EL (cell line): ENCODE measurements around the gene GSC2.
"Not testable (repeated sequence)": the region's sequence is repeated elsewhere in the genome, so short reads cannot be mapped to it uniquely, and the experiment has no call there.

Experiments used
- DNase-seq: peaks from one replicate; pipeline ENCODE4 v3.0.0-alpha.2; 2016

Gene GSC2

GRCh38 chr22:19177164-19178064, 27.3 kb upstream of the GSC2 start:
- no peak for DNase-seq

- DNase-seq: no peak
Observed at GRCh38 chr22:19176732-19177131, 26.6 kb upstream of the GSC2 start.

- DNase-seq: no peak
Observed at GRCh38 chr22:19176175-19176643, 26.1 kb upstream of the GSC2 start.

GRCh38 chr22:19175602-19176174, 25.6 kb upstream of the GSC2 start:
- no peak for DNase-seq

- DNase-seq: no peak
Observed at GRCh38 chr22:19175026-19175601, 25.0 kb upstream of the GSC2 start.

- DNase-seq: peak; percentile 87
Observed at GRCh38 chr22:19174106-19175025, 24.3 kb upstream of the GSC2 start.

GRCh38 chr22:19173047-19174035, 23.2 kb upstream of the GSC2 start:
- no peak for DNase-seq

DNA sequence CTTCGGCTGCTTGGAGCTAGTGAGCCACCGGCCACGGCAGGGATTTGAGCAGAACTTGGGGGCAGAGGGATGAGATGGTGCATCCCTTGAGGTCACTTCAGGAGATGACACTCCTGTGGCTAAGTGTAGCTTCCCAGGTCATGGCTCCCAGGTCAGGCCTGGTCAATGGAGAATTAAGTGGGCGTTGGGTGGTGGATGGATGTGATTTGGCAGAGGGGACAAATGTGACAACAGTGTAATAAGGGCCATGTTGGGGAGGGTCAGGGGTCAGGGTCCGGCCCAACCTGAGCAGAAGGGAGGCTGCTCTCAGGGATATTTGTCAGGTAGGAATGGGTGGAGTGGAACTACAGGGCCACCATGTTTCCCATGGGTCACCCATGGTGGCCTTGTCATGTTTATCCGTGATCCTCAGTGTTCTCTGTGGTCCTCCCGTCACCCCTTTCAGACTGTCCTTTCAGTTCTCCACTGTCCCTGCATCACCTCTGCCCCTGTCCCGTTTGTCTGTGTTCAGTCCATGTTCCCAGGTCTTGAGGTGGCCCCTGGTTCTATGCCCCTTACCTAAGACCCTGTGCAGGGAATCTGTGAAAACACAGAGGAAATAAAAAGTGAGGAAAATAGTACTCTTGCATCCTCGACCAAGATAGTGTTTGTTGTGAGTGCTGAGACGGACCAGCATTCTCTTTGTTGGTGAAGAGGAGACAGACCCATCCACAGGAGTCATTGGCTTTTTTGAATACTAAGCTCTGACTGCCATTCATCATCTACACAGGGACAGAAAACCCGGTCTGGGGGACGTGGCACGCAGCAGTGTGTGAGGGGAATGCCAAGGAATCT, 22.3 kb upstream of the GSC2 start:
- DNase-seq: no peak

DNA sequence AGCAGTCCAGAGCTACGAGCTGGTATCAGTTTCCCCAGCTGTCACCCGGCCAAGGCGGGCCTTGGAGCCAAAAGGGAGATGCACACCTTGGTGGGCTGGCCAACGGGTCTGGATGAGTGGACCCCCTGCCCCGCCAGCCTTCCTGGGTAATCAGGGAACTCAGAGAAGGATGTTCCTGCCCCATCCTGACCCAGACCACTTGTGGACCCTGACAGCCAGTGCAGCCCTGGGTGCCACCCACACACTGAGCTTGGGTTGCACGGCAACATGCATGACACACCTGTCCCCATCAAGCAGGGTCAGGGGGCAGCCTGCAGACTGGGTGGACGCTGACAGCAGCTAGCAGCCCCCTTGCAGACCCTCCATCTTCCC, 19.8 kb upstream of the GSC2 start:
- DNase-seq: no peak

DNA sequence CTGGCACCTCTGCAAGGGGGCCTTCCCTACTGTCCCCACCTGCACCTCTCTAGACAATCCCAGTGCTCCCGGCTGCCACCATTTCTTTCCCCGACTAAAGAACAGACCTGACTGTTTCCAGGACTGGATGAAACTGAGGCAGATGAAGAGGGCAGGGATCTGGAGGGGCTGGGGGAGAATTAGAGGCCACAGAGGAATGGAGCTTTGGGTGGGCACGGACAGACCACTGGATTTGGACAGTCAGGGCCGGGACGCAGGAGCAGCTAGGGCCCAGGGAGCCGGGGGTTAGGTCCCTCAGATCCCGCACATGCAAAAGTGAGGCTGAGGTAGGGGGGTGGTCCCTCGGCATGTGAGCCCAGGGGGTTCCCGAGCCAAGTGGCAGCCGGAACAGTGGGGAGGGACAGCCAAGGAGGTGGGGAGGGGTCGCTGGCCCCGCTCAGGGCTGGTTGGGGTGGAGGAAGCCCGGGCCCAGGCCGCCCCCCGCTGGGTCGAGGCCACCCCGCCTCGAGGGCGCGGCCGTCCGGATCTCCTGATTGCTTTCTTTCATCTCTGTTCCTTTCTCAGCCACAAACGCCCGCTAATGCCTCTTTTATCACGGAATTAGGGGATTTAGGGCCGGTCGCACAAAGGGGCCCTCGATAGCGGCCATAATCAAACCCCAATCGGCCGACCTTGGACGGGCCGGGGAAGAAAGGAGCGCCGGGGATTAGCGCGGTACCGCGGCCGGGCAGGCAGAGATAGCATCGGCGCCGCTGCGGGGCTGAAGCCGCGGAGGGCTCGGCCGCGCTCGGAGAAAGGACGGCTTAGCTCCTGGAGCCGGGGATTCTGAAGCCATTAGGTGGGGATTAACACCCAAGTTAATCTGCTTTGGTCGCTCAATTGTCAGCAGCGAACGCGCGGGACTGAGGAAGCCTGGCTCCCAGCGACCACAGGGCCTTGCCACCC, 19.2 kb upstream of the GSC2 start:
- no peak for DNase-seq

DNA sequence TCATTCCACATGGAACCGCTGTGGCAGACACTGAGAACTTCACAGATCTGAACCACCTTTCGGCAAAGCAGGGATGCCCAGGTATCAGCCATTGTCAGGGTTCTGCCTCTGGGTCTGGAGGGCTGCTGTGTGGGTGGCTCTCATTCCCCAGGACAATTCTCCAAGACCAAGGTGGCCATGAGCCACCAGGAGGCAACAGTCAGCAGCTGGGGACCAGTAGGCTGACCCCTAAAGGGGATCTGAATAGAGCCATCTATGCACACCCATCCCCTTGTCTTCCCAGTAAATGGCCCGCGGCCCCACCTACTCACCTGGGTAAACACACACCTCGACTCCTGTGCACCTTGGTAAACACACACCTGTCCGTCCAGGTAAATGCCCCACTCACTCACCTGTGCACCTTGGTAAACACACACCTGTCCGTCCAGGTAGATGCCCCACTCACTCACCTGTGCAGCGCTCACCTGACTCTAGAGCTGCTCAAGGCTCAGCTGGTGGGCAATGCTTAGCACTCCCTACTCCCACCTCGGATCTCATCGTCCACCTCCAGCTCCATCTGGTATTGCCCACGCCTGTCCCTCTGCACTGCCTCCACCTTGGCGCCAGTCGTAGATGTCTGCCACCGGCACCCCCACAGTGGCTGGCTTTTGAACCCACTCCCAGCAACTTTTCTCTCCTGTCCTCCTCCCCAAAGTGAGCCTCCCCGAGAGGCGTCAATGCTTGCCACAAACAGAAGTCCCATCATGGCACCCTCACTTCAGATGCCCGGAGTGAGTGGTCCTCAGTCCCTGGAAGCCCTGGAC, 18.2 kb upstream of the GSC2 start:
- DNase-seq: no peak

- no peak for DNase-seq
Observed at GRCh38 chr22:19167106-19167869, 17.2 kb upstream of the GSC2 start.

DNA sequence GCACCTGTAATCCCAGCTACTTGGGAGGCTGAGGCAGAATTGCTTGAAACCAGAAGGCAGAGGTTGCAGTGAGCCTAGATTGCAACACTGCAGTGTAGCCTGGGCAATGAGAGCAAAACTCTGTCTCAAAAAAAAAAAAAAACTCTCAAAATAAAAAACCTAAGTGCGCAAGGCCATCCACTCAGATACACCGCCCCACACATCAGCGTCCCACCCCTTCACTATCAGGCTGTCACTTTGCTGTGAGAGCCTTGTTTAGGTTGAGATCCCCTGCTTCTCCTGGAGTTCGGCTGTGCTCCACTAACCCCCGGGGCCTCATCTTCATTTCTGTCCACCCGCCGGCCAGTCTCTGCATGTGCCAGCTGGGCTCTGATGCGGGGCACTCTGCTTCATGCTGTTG, 16.3 kb upstream of the GSC2 start:
- no peak for DNase-seq

- DNase-seq: no peak
Observed at GRCh38 chr22:19164425-19164824, 14.3 kb upstream of the GSC2 start.

GRCh38 chr22:19158649-19159048, 8.6 kb upstream of the GSC2 start:
- not testable (repeated sequence) for DNase-seq

GRCh38 chr22:19156109-19156508, 6.0 kb upstream of the GSC2 start:
- DNase-seq: not testable (repeated sequence)

GRCh38 chr22:19152942-19153883, 3.1 kb upstream of the GSC2 start:
- no peak for DNase-seq
